Measurements from ENCODE around the gene IL1R1. TPM values are rescaled to one million over a fixed set of nuclear protein-coding genes. Genes with fewer than 3 reads are reported as not detected.
A peak's percentile ranks its signal among the peaks of the same experiment; 100 is the strongest.

Gene IL1R1
- total and polyA plus RNA-seq, 4 donors, result 14.0 to 49.3 (median 29.5) TPM

DNA sequence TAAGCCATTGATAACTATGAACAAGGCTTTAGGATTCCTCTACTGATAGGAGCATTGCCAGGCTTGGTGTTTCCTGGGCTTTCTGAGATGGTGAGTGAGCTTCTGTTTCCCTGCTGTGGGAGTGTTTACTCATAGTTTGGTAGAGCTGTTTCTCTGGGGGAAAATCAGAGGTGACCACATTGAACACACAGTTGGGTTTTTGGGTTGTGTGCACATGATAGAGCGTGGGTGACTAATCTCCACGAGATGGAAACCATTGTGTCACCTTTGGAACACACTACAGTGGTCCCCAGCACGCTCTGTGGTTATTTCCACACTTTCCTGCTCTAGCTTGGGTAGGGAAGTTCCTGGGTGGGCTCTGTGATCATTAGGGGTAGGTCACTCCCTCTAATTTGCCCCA is 5.4 kb downstream of the IL1R1 start:
- H3K4me1 ChIP-seq (ENCODE audit: control insufficient read depth in 4 of 4, insufficient read depth in 4 of 4, low read length in 3 of 4), result peaks cover 0 to 23% (median 6%) of the 10 kb centered on the region in 4 donors
- H3K27ac ChIP-seq (ENCODE audit: low read depth in 1 of 2, low read length in 2 of 2), result no peak overlapping the region
- H3K36me3 ChIP-seq (ENCODE audit: control insufficient read depth in 4 of 4, insufficient read depth in 3 of 4, low read depth in 1 of 4, low read length in 3 of 4), result peaks cover 1 to 29% (median 24%) of the 10 kb centered on the region in 4 donors
- TF ChIP-seq, protein P1, sequence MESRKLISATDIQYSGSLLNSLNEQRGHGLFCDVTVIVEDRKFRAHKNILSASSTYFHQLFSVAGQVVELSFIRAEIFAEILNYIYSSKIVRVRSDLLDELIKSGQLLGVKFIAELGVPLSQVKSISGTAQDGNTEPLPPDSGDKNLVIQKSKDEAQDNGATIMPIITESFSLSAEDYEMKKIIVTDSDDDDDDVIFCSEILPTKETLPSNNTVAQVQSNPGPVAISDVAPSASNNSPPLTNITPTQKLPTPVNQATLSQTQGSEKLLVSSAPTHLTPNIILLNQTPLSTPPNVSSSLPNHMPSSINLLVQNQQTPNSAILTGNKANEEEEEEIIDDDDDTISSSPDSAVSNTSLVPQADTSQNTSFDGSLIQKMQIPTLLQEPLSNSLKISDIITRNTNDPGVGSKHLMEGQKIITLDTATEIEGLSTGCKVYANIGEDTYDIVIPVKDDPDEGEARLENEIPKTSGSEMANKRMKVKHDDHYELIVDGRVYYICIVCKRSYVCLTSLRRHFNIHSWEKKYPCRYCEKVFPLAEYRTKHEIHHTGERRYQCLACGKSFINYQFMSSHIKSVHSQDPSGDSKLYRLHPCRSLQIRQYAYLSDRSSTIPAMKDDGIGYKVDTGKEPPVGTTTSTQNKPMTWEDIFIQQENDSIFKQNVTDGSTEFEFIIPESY (IDR thresholded peaks at IDR 0.05), result no peak
- no peak for TF ChIP-seq FOXA1 (IDR thresholded peaks at IDR 0.05)
- no peak for TF ChIP-seq SP1 (IDR thresholded peaks at IDR 0.05)
- no peak for TF ChIP-seq NR2F2 (IDR thresholded peaks at IDR 0.05)
- TF ChIP-seq, protein P2, sequence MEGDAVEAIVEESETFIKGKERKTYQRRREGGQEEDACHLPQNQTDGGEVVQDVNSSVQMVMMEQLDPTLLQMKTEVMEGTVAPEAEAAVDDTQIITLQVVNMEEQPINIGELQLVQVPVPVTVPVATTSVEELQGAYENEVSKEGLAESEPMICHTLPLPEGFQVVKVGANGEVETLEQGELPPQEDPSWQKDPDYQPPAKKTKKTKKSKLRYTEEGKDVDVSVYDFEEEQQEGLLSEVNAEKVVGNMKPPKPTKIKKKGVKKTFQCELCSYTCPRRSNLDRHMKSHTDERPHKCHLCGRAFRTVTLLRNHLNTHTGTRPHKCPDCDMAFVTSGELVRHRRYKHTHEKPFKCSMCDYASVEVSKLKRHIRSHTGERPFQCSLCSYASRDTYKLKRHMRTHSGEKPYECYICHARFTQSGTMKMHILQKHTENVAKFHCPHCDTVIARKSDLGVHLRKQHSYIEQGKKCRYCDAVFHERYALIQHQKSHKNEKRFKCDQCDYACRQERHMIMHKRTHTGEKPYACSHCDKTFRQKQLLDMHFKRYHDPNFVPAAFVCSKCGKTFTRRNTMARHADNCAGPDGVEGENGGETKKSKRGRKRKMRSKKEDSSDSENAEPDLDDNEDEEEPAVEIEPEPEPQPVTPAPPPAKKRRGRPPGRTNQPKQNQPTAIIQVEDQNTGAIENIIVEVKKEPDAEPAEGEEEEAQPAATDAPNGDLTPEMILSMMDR (IDR thresholded peaks at IDR 0.05; ENCODE audit: low read depth, low read length, missing input control), result no peak
- TF ChIP-seq RXRA (IDR thresholded peaks at IDR 0.05), result no peak
- TF ChIP-seq JUND (IDR thresholded peaks at IDR 0.05), result no peak
- TF ChIP-seq, protein P3, sequence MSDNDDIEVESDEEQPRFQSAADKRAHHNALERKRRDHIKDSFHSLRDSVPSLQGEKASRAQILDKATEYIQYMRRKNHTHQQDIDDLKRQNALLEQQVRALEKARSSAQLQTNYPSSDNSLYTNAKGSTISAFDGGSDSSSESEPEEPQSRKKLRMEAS (IDR thresholded peaks at IDR 0.05), result no peak
- no peak for TF ChIP-seq HNF4G (IDR thresholded peaks at IDR 0.05)
- no peak for TF ChIP-seq RAD21 (IDR thresholded peaks at IDR 0.05)
- no peak for TF ChIP-seq YY1 (IDR thresholded peaks at IDR 0.05)
- TF ChIP-seq EGR1 (IDR thresholded peaks at IDR 0.05; ENCODE audit: low read depth in 2 of 2), result no peak
- TF ChIP-seq GABPA (IDR thresholded peaks at IDR 0.05 in 1 of 2, conservative IDR thresholded peaks at IDR 0.05 in 1 of 2), result no peak
- no peak for TF ChIP-seq FOXA2 (IDR thresholded peaks at IDR 0.05)
- no peak for TF ChIP-seq TAF1 (conservative IDR thresholded peaks at IDR 0.05)
- TF ChIP-seq, protein P4, sequence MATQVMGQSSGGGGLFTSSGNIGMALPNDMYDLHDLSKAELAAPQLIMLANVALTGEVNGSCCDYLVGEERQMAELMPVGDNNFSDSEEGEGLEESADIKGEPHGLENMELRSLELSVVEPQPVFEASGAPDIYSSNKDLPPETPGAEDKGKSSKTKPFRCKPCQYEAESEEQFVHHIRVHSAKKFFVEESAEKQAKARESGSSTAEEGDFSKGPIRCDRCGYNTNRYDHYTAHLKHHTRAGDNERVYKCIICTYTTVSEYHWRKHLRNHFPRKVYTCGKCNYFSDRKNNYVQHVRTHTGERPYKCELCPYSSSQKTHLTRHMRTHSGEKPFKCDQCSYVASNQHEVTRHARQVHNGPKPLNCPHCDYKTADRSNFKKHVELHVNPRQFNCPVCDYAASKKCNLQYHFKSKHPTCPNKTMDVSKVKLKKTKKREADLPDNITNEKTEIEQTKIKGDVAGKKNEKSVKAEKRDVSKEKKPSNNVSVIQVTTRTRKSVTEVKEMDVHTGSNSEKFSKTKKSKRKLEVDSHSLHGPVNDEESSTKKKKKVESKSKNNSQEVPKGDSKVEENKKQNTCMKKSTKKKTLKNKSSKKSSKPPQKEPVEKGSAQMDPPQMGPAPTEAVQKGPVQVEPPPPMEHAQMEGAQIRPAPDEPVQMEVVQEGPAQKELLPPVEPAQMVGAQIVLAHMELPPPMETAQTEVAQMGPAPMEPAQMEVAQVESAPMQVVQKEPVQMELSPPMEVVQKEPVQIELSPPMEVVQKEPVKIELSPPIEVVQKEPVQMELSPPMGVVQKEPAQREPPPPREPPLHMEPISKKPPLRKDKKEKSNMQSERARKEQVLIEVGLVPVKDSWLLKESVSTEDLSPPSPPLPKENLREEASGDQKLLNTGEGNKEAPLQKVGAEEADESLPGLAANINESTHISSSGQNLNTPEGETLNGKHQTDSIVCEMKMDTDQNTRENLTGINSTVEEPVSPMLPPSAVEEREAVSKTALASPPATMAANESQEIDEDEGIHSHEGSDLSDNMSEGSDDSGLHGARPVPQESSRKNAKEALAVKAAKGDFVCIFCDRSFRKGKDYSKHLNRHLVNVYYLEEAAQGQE (IDR thresholded peaks at IDR 0.05), result no peak
- H3K9me3 ChIP-seq (ENCODE audit: control insufficient read depth in 4 of 4, low read length in 3 of 4), result peaks cover 7 to 37% (median 17%) of the 10 kb centered on the region in 4 donors
- WGBS, result 86% methylated on average over 3 of the region's 3 CpGs
- DNase-seq (ENCODE audit: low spot score), result no peak
- H3K27me3 ChIP-seq (ENCODE audit: control insufficient read depth in 4 of 4, insufficient read depth in 4 of 4, low read length in 3 of 4), result no peaks in the 10 kb centered on the region
- no peak overlapping the region for H3K4me3 ChIP-seq (ENCODE audit: low read depth in 1 of 3, low read length in 3 of 3)
- no peak overlapping the region for H3K9ac ChIP-seq (ENCODE audit: low read depth in 1 of 2, low read length in 2 of 2)

DNA sequence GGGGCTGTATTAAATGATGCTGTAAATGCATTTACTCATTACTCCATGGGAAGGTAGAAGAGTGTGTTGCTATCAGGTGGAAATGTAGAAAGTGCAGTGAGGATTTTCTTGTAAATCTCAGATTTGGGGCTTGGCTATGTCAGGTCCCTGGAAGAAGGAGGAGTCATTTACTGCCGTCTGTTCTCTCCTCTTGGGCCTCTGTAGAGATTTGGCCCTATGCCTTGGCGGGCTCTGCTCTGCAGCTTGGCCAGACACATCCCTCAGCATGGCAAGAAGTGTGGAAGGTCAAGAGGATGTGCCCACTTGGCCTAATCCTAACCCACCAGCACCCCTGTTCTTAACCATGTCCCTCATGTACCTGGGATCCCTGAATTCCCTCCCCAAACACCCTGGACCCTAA is 6.7 kb downstream of the IL1R1 start:
- Histone ChIP-seq H3K4me1 (ENCODE audit: control insufficient read depth in 4 of 4, insufficient read depth in 4 of 4, low read length in 3 of 4) (peaks cover 2 to 18% (median 3%) of the 10 kb centered on the region in 4 donors), H3K27ac (ENCODE audit: low read depth in 1 of 2, low read length in 2 of 2) (peak overlapping the region in 1 of 2 donors; percentile 38), H3K36me3 (ENCODE audit: control insufficient read depth in 4 of 4, insufficient read depth in 3 of 4, low read depth in 1 of 4, low read length in 3 of 4) (peaks cover 1 to 34% (median 25%) of the 10 kb centered on the region in 4 donors), H3K4me3 (ENCODE audit: low read depth in 1 of 3, low read length in 3 of 3) (no peak overlapping the region), H3K9ac (ENCODE audit: low read depth in 1 of 2, low read length in 2 of 2) (no peak overlapping the region), H3K27me3 (ENCODE audit: control insufficient read depth in 4 of 4, insufficient read depth in 4 of 4, low read length in 3 of 4) (no peaks in the 10 kb centered on the region), H3K9me3 (ENCODE audit: control insufficient read depth in 4 of 4, low read length in 3 of 4) (peaks cover 7 to 37% (median 17%) of the 10 kb centered on the region in 4 donors)
- 83% methylated on average over 2 of the region's 2 CpGs for WGBS
- TF ChIP-seq YY1 (IDR thresholded peaks at IDR 0.05) (no peak), FOXA2 (IDR thresholded peaks at IDR 0.05) (no peak), SP1 (IDR thresholded peaks at IDR 0.05) (no peak), HNF4G (IDR thresholded peaks at IDR 0.05) (no peak), TAF1 (conservative IDR thresholded peaks at IDR 0.05) (no peak)
- TF ChIP-seq, protein P4 (IDR thresholded peaks at IDR 0.05), result no peak
- TF ChIP-seq, protein P2 (IDR thresholded peaks at IDR 0.05; ENCODE audit: low read depth, low read length, missing input control), result no peak
- DNase-seq (ENCODE audit: low spot score), result no peak
